GM12874 (cell line): Measurements from ENCODE around the gene NDRG3.
A peak's percentile ranks its signal among the peaks of the same experiment; 100 is the strongest.

Experiments used
- CTCF ChIP-seq: IDR thresholded peaks from 2 replicates; pipeline ENCODE4 v1.5.1; 2011; ENCODE audit warnings: low read depth, mild to moderate bottlenecking, control low read depth, low read length, moderate library complexity; ENCODE audit not compliant: insufficient read depth

NDRG3 gene

GRCh38 chr20:36605399-36606157 lies 140.3 kb downstream of the NDRG3 start, which contains the start of gene RAB5IF:
TSS of gene RAB5IF (plus strand) at chr20:36605779. CDS start at chr20:36605952, 173 bp downstream.
- peak; percentile 94 for TF ChIP-seq CTCF

- no peak for TF ChIP-seq CTCF
These were observed 140.9 kb downstream of the NDRG3 start for GRCh38 chr20:36604952-36605398.
